ENCODE data around the gene TRDN.

DNA sequence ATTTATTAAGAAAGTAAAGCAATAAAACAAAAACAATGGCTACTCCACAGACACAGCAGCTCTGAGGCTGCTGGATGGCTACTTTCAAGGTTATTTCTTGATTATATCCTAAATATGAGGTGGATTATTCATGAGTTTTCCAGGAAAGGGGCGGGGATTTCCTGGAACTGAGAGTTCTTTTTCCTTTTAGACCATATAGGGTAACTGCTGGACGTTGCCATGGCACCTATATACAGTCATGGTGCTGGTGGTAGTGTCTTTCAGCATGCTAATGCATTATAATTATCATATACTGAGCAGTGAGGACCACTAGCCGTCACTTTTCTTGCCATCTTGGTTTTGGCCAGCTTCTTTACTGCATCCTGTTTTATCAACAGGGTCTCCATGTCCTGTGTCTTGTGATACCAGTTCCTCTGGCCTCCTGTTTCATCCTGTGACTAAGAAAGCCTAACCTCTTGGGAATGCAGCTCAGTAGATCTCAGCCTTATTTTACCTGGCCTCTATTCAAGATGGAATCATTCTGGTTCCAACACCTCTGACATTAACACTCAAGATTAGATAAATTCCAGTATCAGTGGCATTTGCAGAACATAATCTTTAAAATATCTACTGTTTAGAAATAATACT lies 32.3 kb upstream of the TRDN start:
- TF ChIP-seq, protein P1, sequence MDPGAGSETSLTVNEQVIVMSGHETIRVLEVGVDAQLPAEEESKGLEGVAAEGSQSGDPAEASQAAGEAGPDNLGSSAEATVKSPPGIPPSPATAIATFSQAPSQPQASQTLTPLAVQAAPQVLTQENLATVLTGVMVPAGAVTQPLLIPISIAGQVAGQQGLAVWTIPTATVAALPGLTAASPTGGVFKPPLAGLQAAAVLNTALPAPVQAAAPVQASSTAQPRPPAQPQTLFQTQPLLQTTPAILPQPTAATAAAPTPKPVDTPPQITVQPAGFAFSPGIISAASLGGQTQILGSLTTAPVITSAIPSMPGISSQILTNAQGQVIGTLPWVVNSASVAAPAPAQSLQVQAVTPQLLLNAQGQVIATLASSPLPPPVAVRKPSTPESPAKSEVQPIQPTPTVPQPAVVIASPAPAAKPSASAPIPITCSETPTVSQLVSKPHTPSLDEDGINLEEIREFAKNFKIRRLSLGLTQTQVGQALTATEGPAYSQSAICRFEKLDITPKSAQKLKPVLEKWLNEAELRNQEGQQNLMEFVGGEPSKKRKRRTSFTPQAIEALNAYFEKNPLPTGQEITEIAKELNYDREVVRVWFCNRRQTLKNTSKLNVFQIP (CRISPR knock-in tag; IDR thresholded peaks at IDR 0.05; ENCODE audit: borderline replicate concordance, low read depth): no peak
- TF ChIP-seq, protein P2, sequence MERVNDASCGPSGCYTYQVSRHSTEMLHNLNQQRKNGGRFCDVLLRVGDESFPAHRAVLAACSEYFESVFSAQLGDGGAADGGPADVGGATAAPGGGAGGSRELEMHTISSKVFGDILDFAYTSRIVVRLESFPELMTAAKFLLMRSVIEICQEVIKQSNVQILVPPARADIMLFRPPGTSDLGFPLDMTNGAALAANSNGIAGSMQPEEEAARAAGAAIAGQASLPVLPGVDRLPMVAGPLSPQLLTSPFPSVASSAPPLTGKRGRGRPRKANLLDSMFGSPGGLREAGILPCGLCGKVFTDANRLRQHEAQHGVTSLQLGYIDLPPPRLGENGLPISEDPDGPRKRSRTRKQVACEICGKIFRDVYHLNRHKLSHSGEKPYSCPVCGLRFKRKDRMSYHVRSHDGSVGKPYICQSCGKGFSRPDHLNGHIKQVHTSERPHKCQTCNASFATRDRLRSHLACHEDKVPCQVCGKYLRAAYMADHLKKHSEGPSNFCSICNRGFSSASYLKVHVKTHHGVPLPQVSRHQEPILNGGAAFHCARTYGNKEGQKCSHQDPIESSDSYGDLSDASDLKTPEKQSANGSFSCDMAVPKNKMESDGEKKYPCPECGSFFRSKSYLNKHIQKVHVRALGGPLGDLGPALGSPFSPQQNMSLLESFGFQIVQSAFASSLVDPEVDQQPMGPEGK (CRISPR knock-in tag; IDR thresholded peaks at IDR 0.05; ENCODE audit: borderline replicate concordance): no peak
- TF ChIP-seq ARNTL (CRISPR knock-in tag; IDR thresholded peaks at IDR 0.05; ENCODE audit: borderline replicate concordance, low read depth) (no peak), RARB (CRISPR knock-in tag; IDR thresholded peaks at IDR 0.05) (no peak), TOX (CRISPR knock-in tag; IDR thresholded peaks at IDR 0.05; ENCODE audit: borderline replicate concordance) (no peak), ZFP30 (CRISPR knock-in tag; IDR thresholded peaks at IDR 0.05) (no peak), ZFP3 (CRISPR knock-in tag; IDR thresholded peaks at IDR 0.05) (no peak), ESRRG (CRISPR knock-in tag; IDR thresholded peaks at IDR 0.05) (no peak), BACH2 (CRISPR knock-in tag; IDR thresholded peaks at IDR 0.05; ENCODE audit: borderline replicate concordance) (no peak), ZNF8 (CRISPR knock-in tag; IDR thresholded peaks at IDR 0.05) (no peak), SNAI2 (CRISPR knock-in tag; IDR thresholded peaks at IDR 0.05) (no peak), OSR1 (CRISPR knock-in tag; IDR thresholded peaks at IDR 0.05) (no peak)
- TF ChIP-seq, protein P3, sequence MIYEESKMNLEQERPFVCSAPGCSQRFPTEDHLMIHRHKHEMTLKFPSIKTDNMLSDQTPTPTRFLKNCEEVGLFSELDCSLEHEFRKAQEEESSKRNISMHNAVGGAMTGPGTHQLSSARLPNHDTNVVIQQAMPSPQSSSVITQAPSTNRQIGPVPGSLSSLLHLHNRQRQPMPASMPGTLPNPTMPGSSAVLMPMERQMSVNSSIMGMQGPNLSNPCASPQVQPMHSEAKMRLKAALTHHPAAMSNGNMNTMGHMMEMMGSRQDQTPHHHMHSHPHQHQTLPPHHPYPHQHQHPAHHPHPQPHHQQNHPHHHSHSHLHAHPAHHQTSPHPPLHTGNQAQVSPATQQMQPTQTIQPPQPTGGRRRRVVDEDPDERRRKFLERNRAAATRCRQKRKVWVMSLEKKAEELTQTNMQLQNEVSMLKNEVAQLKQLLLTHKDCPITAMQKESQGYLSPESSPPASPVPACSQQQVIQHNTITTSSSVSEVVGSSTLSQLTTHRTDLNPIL (CRISPR knock-in tag; IDR thresholded peaks at IDR 0.05; ENCODE audit: low read depth): no peak

All from SK-N-SH treated with all-trans-retinoic acid at 6 μM for 48 hours (cell line).